Cardiac fibroblast (primary cell): ENCODE results near the gene HSPA12A.

Source experiments
- DNase-seq, 2 donors: peaks; one replicate each; pipeline versions ENCODE4 v3.0.0 to v3.0.0-alpha.2; 2010; ENCODE audit warnings: low read depth in 2 of 2
- H3K4me3 ChIP-seq, 2 donors: replicated peaks in 1 of 2; 1 replicate in 1 of 2; 2 replicates in 1 of 2; pipeline ENCODE4 v1.5.1; 2011; ENCODE audit warnings: low read depth in 2 of 2, low read length in 2 of 2, mild to moderate bottlenecking in 2 of 2, moderate library complexity in 1 of 2
- TF ChIP-seq, protein P1 (sequence below): IDR thresholded peaks from one replicate; pipeline ENCODE4 v1.5.1; 2011; ENCODE audit warnings: low read depth, mild to moderate bottlenecking, low read length, inconsistent platforms

The HSPA12A gene

DNA sequence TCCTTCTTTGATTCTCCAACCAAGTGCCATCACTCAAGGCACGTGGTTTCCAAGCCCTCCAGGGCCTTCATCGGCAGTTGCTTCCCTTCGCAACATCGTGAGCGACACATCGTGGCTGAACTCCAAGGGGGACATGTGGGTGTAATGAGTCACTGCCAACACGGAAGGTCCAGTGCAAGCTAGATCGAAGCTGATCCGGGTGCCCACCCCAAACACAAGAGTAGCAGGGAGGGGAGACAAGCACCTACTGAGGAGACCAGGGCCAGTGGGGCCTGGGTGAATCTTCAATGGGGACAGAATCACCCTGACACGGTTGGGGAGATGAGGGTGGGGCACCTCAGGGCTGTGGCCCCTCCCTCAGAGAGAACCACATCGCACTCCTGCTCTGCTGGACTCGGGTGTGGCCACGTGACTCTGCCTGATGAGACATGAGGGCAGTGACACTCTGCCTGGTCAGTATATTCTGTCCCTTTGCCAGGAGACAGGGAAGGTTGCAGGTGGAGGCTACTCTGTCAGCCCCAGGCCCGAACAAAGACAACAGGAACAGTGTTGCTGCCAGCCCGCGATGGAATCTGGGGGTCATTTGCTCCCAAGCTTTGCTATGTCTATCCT, 36.8 kb upstream of the HSPA12A start:
- H3K4me3 ChIP-seq, result no peak overlapping the region
- TF ChIP-seq, protein P1, sequence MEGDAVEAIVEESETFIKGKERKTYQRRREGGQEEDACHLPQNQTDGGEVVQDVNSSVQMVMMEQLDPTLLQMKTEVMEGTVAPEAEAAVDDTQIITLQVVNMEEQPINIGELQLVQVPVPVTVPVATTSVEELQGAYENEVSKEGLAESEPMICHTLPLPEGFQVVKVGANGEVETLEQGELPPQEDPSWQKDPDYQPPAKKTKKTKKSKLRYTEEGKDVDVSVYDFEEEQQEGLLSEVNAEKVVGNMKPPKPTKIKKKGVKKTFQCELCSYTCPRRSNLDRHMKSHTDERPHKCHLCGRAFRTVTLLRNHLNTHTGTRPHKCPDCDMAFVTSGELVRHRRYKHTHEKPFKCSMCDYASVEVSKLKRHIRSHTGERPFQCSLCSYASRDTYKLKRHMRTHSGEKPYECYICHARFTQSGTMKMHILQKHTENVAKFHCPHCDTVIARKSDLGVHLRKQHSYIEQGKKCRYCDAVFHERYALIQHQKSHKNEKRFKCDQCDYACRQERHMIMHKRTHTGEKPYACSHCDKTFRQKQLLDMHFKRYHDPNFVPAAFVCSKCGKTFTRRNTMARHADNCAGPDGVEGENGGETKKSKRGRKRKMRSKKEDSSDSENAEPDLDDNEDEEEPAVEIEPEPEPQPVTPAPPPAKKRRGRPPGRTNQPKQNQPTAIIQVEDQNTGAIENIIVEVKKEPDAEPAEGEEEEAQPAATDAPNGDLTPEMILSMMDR, result no peak
- peak in 1 of 2 donors; percentile 45 for DNase-seq

DNA sequence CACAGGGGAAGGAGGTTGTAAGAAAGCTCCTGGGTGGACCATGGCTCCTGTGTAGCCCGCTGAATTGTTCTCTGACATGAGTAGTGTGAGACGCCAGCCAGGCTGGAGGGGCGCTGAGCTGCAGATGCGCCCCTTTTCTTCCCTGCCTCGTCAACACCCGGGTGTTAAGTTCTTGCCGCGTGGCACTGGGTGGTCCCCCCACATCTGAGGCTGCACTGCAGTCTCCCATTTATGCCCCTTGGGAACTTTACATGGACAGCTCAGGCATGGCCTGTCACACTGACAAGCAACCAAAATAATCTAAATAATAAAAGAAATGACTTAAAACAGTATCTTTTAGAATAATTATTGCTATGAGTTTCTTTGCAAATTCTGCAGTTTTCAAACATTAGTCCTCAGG, 34.6 kb upstream of the HSPA12A start:
- TF ChIP-seq, protein P1, result no peak
- no peak for DNase-seq
- no peak overlapping the region for H3K4me3 ChIP-seq

DNA sequence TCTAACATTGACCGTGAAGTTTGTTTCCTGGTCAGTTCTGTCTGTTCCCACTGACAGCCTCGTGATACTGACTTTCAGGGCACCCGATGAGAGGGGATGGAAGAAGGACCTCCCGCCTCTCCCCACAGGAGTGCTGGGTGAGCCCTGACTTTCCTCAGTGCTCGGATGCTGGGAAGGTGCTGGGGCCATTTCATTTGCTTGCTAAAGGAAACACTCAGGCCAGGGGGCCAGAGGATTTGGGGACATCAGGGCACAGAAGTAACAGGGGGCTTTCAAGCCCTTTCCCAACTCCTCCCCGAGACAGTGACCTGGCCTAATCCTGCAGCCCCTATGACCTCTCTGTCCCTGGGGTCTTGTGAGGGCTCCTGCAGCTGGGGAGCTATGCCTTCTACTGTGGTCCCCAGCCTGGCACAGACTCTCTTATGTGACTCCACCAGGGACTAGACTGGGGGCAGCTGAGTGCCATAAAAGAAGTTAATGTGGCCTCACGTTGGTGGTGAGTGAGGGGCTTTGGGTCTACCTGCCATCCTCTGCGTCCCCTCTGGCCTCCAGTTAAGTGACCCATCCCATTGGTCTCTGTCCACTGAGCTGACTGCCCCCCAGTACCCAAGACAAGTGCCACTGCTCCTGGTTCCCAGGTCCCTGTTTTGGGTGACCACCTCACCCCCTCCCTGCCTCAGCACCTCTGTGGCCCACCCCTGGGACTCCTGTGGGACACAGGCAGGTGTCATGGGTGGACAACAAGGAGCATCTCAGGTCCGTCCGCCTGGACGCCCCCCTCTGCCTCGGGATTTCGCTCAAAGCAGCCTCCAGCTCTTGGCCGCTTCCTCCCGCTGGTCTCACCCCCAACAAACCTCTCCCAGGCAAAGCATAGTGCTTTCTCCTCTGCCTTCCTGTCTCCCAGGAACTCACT, 33.4 kb upstream of the HSPA12A start:
- no peak for DNase-seq
- TF ChIP-seq, protein P1, result no peak
- no peak overlapping the region for H3K4me3 ChIP-seq

DNA sequence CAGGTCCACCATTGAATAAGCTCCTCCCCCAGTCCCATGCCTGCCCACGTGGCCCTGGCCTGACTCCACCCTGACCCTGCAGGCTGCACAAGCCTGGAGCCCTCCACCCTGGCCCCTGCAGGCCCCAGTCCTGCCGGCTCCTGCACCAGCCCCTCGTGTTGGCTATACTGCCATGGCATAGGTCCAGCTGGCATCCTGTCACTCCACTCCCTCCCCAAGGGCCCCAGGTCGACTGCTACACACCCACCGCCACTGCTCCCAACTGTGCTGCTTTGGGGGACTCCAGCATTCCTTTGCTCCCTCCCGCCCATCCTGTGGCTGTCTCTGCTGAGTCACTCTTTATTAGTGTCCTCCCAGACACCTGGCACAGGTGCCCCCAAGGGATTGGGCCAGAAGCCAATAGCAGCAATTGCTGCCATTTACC, 32.4 kb upstream of the HSPA12A start:
- TF ChIP-seq, protein P1, result no peak
- no peak overlapping the region for H3K4me3 ChIP-seq
- DNase-seq, result no peak

DNA sequence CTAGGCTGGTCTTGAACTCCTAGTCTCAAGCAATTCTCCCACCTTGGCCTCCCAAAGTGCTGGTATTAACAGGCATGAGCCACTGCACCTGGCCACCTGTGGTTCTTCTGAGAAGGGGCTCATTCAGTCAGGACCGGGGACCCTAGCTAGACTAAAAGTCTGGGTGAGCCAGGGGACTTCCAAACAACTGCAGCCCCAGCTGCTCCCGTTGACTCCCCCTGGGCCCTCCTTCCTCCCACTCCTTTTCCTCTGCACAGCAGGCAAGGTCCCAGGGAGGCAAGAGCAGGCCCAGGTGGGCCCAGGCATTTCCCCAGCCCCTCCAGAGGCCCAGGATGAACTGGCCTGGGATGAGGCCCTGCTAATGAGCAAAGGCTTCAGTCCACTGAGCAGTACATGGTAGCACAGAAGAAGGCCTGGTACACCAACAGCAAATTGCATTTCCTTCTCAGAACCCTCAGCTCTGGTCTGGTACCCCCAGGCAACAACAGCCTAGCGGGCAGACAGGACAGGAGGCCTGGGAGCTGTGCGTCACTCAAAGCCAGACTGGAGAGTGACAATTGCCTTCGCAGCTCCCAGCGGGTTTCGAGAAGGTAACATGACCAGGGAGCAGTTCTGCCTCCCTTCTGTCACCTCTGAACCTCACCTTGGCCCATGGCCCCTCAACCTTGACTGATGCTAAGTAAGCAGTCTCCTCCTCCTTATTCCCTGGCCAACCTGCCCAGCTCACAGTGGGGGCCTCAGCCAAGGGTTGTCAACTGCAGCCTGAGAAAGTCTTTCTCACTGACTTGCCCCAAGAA, 30.7 kb upstream of the HSPA12A start:
- DNase-seq, result no peak
- TF ChIP-seq, protein P1, result no peak
- no peak overlapping the region for H3K4me3 ChIP-seq

DNA sequence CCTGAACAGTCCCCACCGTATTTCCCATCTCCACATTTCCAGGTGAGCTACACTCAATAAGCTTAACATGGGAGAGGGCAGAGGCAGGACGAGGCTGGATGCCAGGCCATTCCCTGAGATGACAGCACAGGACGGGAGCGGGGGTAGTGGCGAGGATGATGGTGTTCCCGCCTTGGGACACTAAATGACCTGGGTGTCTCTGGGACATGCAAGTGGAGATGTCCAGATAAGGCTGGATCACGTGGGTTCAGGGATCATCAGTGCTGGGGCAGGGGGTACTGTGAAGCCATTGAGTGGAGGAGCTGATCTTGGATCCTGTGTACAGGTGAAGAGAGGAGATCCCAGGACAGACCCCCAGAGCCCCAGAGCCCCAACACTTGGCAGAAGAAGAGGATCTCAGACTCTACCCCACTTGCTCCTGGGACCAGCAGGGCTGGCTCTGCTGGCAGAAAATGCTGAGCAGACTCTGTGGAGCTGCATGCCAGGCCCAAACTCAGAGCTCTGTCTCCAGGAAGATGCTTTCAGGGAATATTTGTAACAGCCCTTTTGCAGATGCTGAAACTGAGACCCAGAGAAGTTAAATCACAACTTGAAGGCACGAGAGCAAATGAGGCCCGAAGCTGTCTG, 29.7 kb upstream of the HSPA12A start:
- TF ChIP-seq, protein P1, result no peak
- no peak overlapping the region for H3K4me3 ChIP-seq
- no peak for DNase-seq
